Measurements from ENCODE around the gene MCTP1. TPM values are rescaled to one million over a fixed set of nuclear protein-coding genes. Genes with fewer than 3 reads are reported as not detected.

The MCTP1 gene
- total RNA-seq, 2 experiments from 2014 or later: 0.42 TPM; not detected in 1

DNA sequence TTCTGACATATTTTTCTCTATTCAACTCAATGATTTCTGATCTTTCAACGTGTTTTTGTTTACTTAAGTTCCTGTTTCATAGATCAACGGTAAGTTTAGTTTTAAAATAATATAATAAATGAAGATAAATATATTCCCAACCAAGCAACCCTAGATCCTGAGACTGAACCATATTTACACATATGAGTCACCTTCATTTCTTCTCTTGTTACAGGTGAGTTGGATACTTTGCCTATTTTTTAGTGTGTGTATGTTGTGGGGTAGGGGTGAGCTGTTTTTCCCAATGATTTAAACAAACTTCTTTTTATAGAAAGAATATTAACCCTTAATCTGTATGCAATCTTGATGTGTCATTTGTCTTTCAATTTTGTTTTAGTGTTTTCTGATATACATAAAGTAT lies 186.9 kb downstream of the MCTP1 start:
- no peaks in the 10 kb centered on the region for H3K27me3 Mint-ChIP-seq (ENCODE audit: low read depth)
- no peak overlapping the region for H3K4me3 Mint-ChIP-seq
- H3K27ac Mint-ChIP-seq: no peak overlapping the region
- POLR2A ChIA-PET: no interaction called here
- no peaks in the 10 kb centered on the region for H3K9me3 Mint-ChIP-seq (ENCODE audit: insufficient read depth)
- ATAC-seq (no peak), DNase-seq (no peak)
- no peaks in the 10 kb centered on the region for H3K4me1 Mint-ChIP-seq (ENCODE audit: low read depth)
- H3K36me3 Mint-ChIP-seq (ENCODE audit: low read depth): no peaks in the 10 kb centered on the region
- CTCF ChIA-PET: no interaction called here

DNA sequence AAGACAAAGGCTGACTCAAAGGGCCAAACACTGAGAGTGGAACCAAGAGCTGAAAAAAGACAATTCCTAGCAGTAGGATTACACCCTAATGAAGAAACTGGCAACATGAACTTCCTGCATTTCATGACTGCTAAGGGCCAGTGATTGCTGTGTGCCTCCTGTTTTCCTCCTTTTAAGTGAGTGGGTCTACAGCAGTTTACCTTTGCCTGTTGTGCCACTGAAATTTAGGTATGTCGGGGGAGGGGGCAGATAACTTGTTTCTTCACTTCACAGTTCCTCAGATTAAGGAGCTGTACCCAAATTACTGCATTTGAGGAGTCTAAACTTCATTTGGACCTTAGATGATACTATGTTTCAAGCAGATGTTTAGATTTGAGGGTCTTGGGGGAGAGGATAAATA lies 191.7 kb downstream of the MCTP1 start:
- ATAC-seq: no peak
- no peak for DNase-seq
- POLR2A ChIA-PET: interaction anchor here (0.5 kb wide), 1 partner anchor 23 kb away, joined by 3 read pairs; no protein-coding TSS in a partner anchor
- peaks cover 9% of the 10 kb centered on the region for H3K9me3 Mint-ChIP-seq (ENCODE audit: insufficient read depth)
- H3K36me3 Mint-ChIP-seq (ENCODE audit: low read depth): no peaks in the 10 kb centered on the region
- CTCF ChIA-PET: no interaction called here
- no peaks in the 10 kb centered on the region for H3K4me1 Mint-ChIP-seq (ENCODE audit: low read depth)
- H3K27ac Mint-ChIP-seq: no peak overlapping the region
- H3K27me3 Mint-ChIP-seq (ENCODE audit: low read depth): no peaks in the 10 kb centered on the region
- H3K4me3 Mint-ChIP-seq: no peak overlapping the region

DNA sequence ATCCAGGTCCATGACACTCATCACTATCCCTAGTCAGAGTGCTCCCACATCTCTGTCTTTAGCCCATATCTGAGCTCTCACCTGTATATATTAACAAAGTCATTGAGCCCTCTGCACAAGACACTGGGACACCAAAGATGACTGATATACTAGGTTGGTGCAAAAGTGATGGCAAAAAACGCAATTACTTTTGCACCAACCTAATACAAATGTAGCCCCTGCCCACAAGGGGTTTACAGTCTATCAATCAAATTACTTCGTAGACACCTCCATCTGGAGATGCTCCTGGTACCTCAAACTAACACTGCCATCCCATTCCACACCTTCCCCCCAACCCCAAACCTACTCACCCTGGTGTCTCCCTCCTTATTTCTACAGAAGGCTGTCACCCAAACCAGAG lies 194.1 kb downstream of the MCTP1 start:
- ATAC-seq: no peak
- ChIA-PET CTCF (no interaction called here), POLR2A (no interaction called here)
- H3K27me3 Mint-ChIP-seq (ENCODE audit: low read depth): no peaks in the 10 kb centered on the region
- no peak overlapping the region for H3K4me3 Mint-ChIP-seq
- no peak for DNase-seq
- H3K36me3 Mint-ChIP-seq (ENCODE audit: low read depth): no peaks in the 10 kb centered on the region
- no peak overlapping the region for H3K27ac Mint-ChIP-seq
- peaks cover 9% of the 10 kb centered on the region for H3K4me1 Mint-ChIP-seq (ENCODE audit: low read depth)
- H3K9me3 Mint-ChIP-seq (ENCODE audit: insufficient read depth): peaks cover 9% of the 10 kb centered on the region

DNA sequence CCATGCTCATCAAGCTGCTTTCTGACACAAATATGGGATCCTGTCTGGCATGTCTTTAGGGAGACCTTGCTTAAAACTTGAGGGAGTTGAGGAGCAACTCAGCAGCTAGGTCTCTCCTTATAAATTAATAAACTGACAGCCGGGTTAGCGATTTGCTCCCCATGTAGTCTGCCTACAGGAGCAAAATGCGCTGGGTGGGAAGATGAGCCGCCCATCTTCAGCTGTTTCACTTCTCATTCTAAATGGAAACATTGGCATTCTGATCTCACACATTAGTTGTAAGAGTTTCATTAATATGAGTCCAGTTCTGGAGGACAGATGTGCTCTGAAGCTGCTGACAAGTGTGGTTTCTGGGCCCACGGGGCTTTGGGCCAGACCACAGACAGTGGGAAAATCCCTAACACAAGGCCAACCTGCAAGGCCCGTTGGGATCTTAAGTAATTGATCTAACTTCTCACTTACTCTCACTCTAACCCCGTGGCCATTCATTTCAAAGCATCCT lies 197.0 kb downstream of the MCTP1 start:
- Mint-ChIP-seq H3K27me3 (ENCODE audit: low read depth) (no peaks in the 10 kb centered on the region), H3K27ac (no peak overlapping the region), H3K9me3 (ENCODE audit: insufficient read depth) (peaks cover 9% of the 10 kb centered on the region), H3K4me1 (ENCODE audit: low read depth) (peaks cover 9% of the 10 kb centered on the region), H3K4me3 (no peak overlapping the region), H3K36me3 (ENCODE audit: low read depth) (no peaks in the 10 kb centered on the region)
- ATAC-seq (no peak), DNase-seq (no peak)
- ChIA-PET POLR2A (interaction anchor here (0.6 kb wide), 1 partner anchor 35 kb away, joined by 3 read pairs; no protein-coding TSS in a partner anchor), CTCF (no interaction called here)

DNA sequence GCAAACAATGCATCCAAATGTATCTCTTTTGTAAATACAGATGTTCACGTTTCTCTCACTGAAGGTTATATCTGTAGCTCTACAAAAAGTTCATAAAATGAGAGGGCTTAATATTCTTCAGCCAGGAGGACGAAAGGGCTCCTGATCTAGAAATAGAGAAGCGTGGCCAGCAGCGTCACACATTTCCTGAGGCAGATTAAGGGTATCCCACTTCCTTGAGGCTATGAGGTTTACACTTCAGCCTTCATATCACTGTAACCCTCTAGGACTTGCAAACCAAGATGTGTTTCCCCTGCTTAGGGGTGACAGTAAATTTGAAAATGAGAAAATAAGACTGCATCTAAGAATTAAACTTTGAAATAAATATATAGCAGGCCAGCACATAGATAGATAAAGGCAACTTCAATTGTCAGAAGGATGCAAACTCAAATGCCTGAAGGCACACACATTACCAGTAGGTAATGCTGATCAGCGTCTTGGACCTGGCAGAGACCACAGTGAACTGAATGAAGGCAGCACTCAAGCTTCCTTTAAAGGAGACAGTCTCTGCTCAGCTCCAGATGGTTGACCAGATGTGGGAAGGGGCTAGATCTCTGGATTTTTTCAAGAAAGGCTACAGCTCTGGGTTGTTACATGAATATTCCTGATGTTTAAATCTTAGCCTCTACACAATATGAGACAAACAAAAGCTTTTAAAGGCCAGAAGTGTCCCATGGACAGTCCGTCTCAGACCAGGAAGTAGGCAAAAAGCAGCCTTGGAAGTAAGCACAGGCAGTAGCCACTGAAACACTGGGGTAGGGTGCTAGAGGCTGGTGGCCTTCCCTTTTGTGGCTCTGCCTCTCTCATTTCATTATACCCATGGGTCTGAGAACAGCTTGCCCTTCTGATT lies 197.7 kb downstream of the MCTP1 start:
- peaks cover 9% of the 10 kb centered on the region for H3K9me3 Mint-ChIP-seq (ENCODE audit: insufficient read depth)
- ChIA-PET POLR2A (interaction anchor here (0.6 kb wide), 2 partner anchors 18 to 34 kb away, joined by 3 read pairs; no protein-coding TSS in a partner anchor), CTCF (no interaction called here)
- H3K4me1 Mint-ChIP-seq (ENCODE audit: low read depth): peaks cover 9% of the 10 kb centered on the region
- no peak overlapping the region for H3K4me3 Mint-ChIP-seq
- H3K36me3 Mint-ChIP-seq (ENCODE audit: low read depth): no peaks in the 10 kb centered on the region
- H3K27ac Mint-ChIP-seq: no peak overlapping the region
- ATAC-seq (no peak), DNase-seq (no peak)
- H3K27me3 Mint-ChIP-seq (ENCODE audit: low read depth): no peaks in the 10 kb centered on the region

DNA sequence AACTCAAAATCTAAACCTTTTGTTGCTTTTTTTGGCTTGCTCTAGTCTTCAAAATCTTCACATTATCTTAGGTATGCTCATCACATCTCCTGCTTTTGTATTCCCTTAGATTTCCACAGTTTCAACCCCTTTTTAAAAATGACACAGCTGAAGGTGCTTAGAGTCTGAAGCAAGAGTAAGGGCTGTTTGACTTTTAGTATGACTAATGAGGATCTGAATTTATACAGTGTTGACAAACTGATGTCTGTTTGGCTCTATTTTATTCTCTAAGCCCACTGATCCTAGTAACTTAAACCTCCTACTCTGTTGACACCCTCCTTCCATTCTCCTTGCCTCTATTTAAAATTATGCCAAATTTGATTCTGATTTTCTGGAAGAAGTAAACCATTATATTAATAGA lies 200.1 kb downstream of the MCTP1 start:
- Mint-ChIP-seq H3K36me3 (ENCODE audit: low read depth) (no peaks in the 10 kb centered on the region), H3K4me1 (ENCODE audit: low read depth) (peaks cover 24% of the 10 kb centered on the region), H3K9me3 (ENCODE audit: insufficient read depth) (no peaks in the 10 kb centered on the region), H3K27ac (no peak overlapping the region), H3K27me3 (ENCODE audit: low read depth) (no peaks in the 10 kb centered on the region), H3K4me3 (no peak overlapping the region)
- CTCF ChIA-PET: no interaction called here
- DNase-seq (no peak), ATAC-seq (no peak)
- POLR2A ChIA-PET: no interaction called here

DNA sequence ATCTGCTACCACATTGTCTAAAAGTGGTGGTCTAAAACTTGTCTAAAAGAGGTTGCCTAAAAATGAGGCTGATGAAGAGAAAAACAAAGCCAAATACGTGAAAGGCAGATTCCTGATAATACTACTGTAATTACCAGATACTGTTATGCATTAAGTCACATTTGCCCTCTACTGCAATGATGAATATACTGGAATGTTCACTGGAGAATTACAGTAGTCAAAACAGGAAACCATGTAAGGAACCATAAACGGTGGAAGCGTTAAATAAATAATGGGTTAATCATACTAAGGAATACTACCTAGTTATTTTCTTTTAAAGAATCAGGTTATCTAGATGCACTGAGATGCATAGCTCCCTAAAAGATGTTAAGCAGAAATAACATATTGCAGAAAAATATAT lies 201.3 kb downstream of the MCTP1 start:
- Mint-ChIP-seq H3K4me3 (no peak overlapping the region), H3K27me3 (ENCODE audit: low read depth) (no peaks in the 10 kb centered on the region), H3K4me1 (ENCODE audit: low read depth) (peaks cover 24% of the 10 kb centered on the region), H3K36me3 (ENCODE audit: low read depth) (no peaks in the 10 kb centered on the region), H3K27ac (no peak overlapping the region), H3K9me3 (ENCODE audit: insufficient read depth) (no peaks in the 10 kb centered on the region)
- CTCF ChIA-PET: no interaction called here
- POLR2A ChIA-PET: no interaction called here
- DNase-seq: no peak
- ATAC-seq: no peak

DNA sequence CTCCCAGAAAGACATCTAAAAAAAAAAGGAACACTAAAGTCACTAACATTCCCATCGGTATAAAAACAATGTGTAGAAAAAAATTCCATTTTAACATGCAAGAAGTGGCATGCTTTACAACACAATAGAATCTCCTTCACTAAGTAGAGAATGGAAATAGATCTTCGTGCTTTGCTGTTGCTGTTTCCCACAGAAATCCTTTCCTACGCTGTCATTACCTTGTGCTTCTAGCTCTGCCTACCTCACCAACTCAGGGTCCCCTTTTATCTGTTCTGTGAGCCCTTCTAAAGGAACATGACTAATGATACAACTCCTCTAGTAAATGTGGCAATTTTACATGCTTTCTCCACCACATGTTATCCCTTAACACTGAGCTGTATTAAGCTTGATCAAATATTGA lies 202.9 kb downstream of the MCTP1 start:
- Mint-ChIP-seq H3K9me3 (ENCODE audit: insufficient read depth) (no peaks in the 10 kb centered on the region), H3K4me1 (ENCODE audit: low read depth) (peaks cover 17% of the 10 kb centered on the region), H3K27ac (peak overlapping the region; percentile 26), H3K36me3 (ENCODE audit: low read depth) (no peaks in the 10 kb centered on the region), H3K4me3 (peak overlapping the region; percentile 49), H3K27me3 (ENCODE audit: low read depth) (no peaks in the 10 kb centered on the region)
- POLR2A ChIA-PET: no interaction called here
- DNase-seq (no peak), ATAC-seq (no peak)
- CTCF ChIA-PET: interaction anchor here (1.1 kb wide), 1 partner anchor 10 kb away, joined by 5 read pairs; no protein-coding TSS in a partner anchor

DNA sequence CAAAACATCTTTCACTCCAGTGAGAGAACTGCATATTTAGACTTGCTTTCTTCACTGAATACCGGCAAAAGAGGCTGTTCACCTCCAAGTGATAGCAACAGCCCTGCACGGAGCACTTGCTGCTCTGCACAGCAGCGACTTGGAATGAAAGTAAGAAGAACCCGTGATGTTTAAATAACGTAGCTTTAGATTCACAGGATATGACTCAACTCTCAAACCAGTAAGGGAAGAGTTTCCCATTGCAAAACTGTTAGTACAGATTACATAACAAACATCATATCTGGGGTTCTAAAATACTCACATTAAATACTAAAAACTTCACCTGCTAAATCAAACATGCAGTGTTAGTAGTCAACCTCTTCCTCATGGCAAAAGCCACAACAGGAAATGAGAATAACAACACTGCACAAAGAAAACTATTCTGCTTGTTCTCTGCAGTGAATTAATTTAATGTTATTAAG lies 203.4 kb downstream of the MCTP1 start:
- no peaks in the 10 kb centered on the region for H3K9me3 Mint-ChIP-seq (ENCODE audit: insufficient read depth)
- peak overlapping the region; percentile 49 for H3K4me3 Mint-ChIP-seq
- ChIA-PET CTCF (interaction anchor here (1.1 kb wide), 2 partner anchors 9 to 113 kb away, joined by 3 to 5 read pairs; no protein-coding TSS in a partner anchor), POLR2A (no interaction called here)
- H3K4me1 Mint-ChIP-seq (ENCODE audit: low read depth): peaks cover 15% of the 10 kb centered on the region
- H3K27me3 Mint-ChIP-seq (ENCODE audit: low read depth): no peaks in the 10 kb centered on the region
- DNase-seq (peak; percentile 52), ATAC-seq (peak; percentile 91)
- H3K27ac Mint-ChIP-seq: peak overlapping the region; percentile 26
- H3K36me3 Mint-ChIP-seq (ENCODE audit: low read depth): no peaks in the 10 kb centered on the region

DNA sequence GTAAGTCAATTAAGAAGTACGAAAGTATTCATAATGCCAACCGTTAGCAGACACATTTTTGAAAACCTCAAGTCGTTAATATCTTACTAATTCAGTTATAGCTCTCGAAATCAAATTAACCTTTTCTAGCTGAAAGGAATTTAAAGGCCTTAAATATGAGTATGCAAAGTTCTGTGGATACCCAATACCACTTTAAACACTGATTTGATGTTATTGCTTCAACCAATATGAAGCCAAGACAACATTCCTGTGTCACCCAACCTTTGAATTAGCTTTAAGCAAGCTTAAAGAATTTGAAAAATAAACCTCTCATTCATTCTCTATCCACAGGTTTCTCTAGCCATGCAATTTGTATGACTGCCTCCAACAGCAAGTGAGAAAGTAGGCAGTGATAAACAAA lies 204.5 kb downstream of the MCTP1 start:
- Mint-ChIP-seq H3K9me3 (ENCODE audit: insufficient read depth) (no peaks in the 10 kb centered on the region), H3K4me1 (ENCODE audit: low read depth) (peaks cover 15% of the 10 kb centered on the region), H3K4me3 (no peak overlapping the region), H3K27ac (no peak overlapping the region), H3K27me3 (ENCODE audit: low read depth) (no peaks in the 10 kb centered on the region), H3K36me3 (ENCODE audit: low read depth) (no peaks in the 10 kb centered on the region)
- ChIA-PET CTCF (interaction anchor here (1.1 kb wide), 1 partner anchor 112 kb away, joined by 3 read pairs; no protein-coding TSS in a partner anchor), POLR2A (no interaction called here)
- no peak for DNase-seq
- ATAC-seq: no peak

DNA sequence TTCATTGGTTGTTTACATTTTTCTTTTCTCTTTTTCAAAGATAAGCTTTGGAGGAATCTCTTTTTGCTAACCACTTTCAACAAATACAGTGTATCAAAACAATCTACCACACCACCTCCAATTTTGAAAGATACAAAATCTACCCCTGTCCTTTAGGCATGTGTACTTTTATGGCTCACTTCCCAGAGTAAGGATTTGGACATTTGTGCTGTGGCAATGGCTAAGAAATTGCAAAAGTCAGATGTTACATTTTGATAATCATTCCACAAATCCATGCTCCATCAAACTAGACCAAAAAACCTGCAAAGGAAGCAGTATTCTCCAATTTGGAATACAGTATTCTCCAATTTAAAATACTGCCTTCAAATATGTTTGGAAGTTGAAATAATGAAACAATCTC lies 204.9 kb downstream of the MCTP1 start:
- Mint-ChIP-seq H3K9me3 (ENCODE audit: insufficient read depth) (no peaks in the 10 kb centered on the region), H3K27me3 (ENCODE audit: low read depth) (no peaks in the 10 kb centered on the region), H3K36me3 (ENCODE audit: low read depth) (no peaks in the 10 kb centered on the region), H3K4me1 (ENCODE audit: low read depth) (peaks cover 15% of the 10 kb centered on the region), H3K27ac (no peak overlapping the region), H3K4me3 (no peak overlapping the region)
- DNase-seq: no peak
- POLR2A ChIA-PET: no interaction called here
- no peak for ATAC-seq
- CTCF ChIA-PET: interaction anchor here (1.5 kb wide), 1 partner anchor 11 kb away, joined by 3 read pairs; no protein-coding TSS in a partner anchor

DNA sequence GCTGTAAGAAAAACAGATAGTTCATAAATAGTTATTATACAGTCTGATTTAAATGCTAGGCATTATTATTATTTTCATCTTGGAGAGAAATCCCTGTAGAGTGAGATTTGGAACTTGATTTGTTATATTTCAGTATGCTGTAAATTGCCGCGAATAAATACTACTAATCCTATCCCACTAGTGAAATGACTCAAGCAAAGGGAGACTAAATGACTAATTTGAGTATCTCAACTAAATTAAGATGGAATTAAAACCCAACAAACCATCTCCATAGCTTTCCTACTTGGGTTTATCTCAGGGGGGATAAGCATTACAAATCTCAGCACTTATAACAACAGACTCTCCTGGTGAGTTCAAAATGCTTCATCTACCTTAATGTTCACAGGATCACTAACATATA lies 206.0 kb downstream of the MCTP1 start:
- POLR2A ChIA-PET: no interaction called here
- no peak overlapping the region for H3K27ac Mint-ChIP-seq
- H3K4me1 Mint-ChIP-seq (ENCODE audit: low read depth): peaks cover 15% of the 10 kb centered on the region
- ATAC-seq (no peak), DNase-seq (no peak)
- H3K9me3 Mint-ChIP-seq (ENCODE audit: insufficient read depth): no peaks in the 10 kb centered on the region
- CTCF ChIA-PET: interaction anchor here (1.5 kb wide), 1 partner anchor 10 kb away, joined by 3 read pairs; no protein-coding TSS in a partner anchor
- no peaks in the 10 kb centered on the region for H3K36me3 Mint-ChIP-seq (ENCODE audit: low read depth)
- no peaks in the 10 kb centered on the region for H3K27me3 Mint-ChIP-seq (ENCODE audit: low read depth)
- H3K4me3 Mint-ChIP-seq: no peak overlapping the region
